ENCODE results near the gene ST8SIA4.

ST8SIA4 gene, protein sequence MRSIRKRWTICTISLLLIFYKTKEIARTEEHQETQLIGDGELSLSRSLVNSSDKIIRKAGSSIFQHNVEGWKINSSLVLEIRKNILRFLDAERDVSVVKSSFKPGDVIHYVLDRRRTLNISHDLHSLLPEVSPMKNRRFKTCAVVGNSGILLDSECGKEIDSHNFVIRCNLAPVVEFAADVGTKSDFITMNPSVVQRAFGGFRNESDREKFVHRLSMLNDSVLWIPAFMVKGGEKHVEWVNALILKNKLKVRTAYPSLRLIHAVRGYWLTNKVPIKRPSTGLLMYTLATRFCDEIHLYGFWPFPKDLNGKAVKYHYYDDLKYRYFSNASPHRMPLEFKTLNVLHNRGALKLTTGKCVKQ

GRCh38 chr5:100903039-100903887 is at the start of gene ST8SIA4:
TSS of gene ST8SIA4 (minus strand) at chr5:100903282. CDS start at chr5:100902955, 327 bp downstream.
- CTCF ChIA-PET = interaction anchor here (0.6 to 0.8 kb wide), 2 partner anchors 30 to 283 kb away, joined by 3 read pairs; no protein-coding TSS in a partner anchor
- POLR2A ChIA-PET = interaction anchor here (0.6 to 1.0 kb wide), 2 partner anchors 368 to 739 kb away, joined by 3 read pairs; partner anchors contain the start of gene FAM174A
- DNase-seq (ENCODE audit: extremely low spot score) = peak; percentile 63
- TF ChIP-seq, protein P1, sequence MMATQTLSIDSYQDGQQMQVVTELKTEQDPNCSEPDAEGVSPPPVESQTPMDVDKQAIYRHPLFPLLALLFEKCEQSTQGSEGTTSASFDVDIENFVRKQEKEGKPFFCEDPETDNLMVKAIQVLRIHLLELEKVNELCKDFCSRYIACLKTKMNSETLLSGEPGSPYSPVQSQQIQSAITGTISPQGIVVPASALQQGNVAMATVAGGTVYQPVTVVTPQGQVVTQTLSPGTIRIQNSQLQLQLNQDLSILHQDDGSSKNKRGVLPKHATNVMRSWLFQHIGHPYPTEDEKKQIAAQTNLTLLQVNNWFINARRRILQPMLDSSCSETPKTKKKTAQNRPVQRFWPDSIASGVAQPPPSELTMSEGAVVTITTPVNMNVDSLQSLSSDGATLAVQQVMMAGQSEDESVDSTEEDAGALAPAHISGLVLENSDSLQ (IDR thresholded peaks at IDR 0.05) = peak; percentile 86
- TF ChIP-seq FOXK2 (IDR thresholded peaks at IDR 0.05) = no peak

GRCh38 chr5:100950985-100951384 is 47.9 kb upstream of the ST8SIA4 start:
- CTCF ChIA-PET = no interaction called here
- TF ChIP-seq HDGF (IDR thresholded peaks at IDR 0.05; ENCODE audit: borderline replicate concordance) (no peak), FOXM1 (IDR thresholded peaks at IDR 0.05; ENCODE audit: borderline replicate concordance) (no peak), FOXK2 (IDR thresholded peaks at IDR 0.05) (no peak), SP1 (IDR thresholded peaks at IDR 0.05) (no peak), CTBP1 (IDR thresholded peaks at IDR 0.05; ENCODE audit: borderline replicate concordance) (no peak), ZNF384 (IDR thresholded peaks at IDR 0.05) (no peak), FOXA1 (IDR thresholded peaks at IDR 0.05) (no peak), ARNT (IDR thresholded peaks at IDR 0.05) (no peak), TARDBP (IDR thresholded peaks at IDR 0.05) (no peak), SUZ12 (IDR thresholded peaks at IDR 0.05) (no peak), L3MBTL2 (conservative IDR thresholded peaks at IDR 0.05) (no peak), BHLHE40 (IDR thresholded peaks at IDR 0.05; ENCODE audit: borderline replicate concordance) (no peak)
- POLR2A ChIA-PET = no interaction called here
- no peak for DNase-seq (ENCODE audit: extremely low spot score)

DNA sequence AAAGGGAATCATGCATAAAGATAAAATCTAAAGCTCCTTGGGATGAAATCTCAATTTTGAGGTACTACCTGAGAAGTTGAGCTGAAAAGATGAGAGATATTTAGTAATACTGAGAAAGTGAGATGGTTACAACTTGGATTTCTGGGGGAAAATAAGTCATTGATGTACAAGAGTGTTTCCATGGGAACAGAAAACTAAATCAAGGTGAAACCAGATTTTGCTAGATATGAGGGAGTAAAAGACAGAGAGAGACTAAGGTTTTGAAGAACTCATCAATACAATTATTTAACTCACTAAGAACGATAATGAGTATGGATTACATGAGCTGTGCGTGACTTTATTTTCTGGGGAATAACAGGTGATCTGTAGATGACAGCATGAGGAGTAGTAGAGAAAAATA is 10.2 kb upstream of the ST8SIA4 start:
- CTCF ChIA-PET = no interaction called here
- DNase-seq (ENCODE audit: extremely low spot score) = no peak
- no peak for TF ChIP-seq LEF1 (IDR thresholded peaks at IDR 0.05; ENCODE audit: borderline replicate concordance)
- no peak for TF ChIP-seq ELF4 (IDR thresholded peaks at IDR 0.05)
- no peak for TF ChIP-seq FOXK2 (IDR thresholded peaks at IDR 0.05)
- no peak for TF ChIP-seq FOXM1 (IDR thresholded peaks at IDR 0.05; ENCODE audit: borderline replicate concordance)
- TF ChIP-seq ARNT (IDR thresholded peaks at IDR 0.05) = no peak
- no peak for TF ChIP-seq TARDBP (IDR thresholded peaks at IDR 0.05)
- no peak for TF ChIP-seq SUZ12 (IDR thresholded peaks at IDR 0.05)
- no peak for TF ChIP-seq NFRKB (IDR thresholded peaks at IDR 0.05)
- no peak for TF ChIP-seq BHLHE40 (IDR thresholded peaks at IDR 0.05; ENCODE audit: borderline replicate concordance)
- TF ChIP-seq, protein P1 (IDR thresholded peaks at IDR 0.05) = no peak
- TF ChIP-seq FOXA1 (IDR thresholded peaks at IDR 0.05) = no peak
- no peak for TF ChIP-seq HDGF (IDR thresholded peaks at IDR 0.05; ENCODE audit: borderline replicate concordance)
- TF ChIP-seq CTBP1 (IDR thresholded peaks at IDR 0.05; ENCODE audit: borderline replicate concordance) = no peak
- no peak for TF ChIP-seq L3MBTL2 (conservative IDR thresholded peaks at IDR 0.05)
- no peak for TF ChIP-seq SP1 (IDR thresholded peaks at IDR 0.05)
- TF ChIP-seq ZNF384 (IDR thresholded peaks at IDR 0.05) = no peak
- POLR2A ChIA-PET = no interaction called here

DNA sequence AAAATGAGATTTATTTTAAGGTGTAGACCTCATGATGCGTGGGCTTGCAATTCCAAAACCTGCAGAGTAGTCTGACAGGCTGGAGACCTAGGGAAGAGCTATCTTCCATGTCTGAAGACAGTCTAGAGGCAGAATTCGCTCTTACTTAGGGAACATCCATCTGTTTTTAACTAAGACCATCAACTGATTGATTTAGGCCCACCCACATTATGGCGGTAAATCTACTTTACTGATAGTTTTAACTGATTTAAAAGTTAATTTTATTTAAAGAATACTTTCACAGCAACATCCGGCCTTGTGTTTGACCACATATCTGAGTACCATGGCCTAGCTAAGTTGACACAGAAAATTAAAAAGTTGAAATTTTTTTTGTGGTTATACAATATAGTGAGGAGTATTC is 6.0 kb upstream of the ST8SIA4 start:
- ChIA-PET POLR2A (interaction anchor here (1.1 kb wide), 1 partner anchor 9 kb away, joined by 4 read pairs; no protein-coding TSS in a partner anchor), CTCF (no interaction called here)
- no peak for DNase-seq (ENCODE audit: extremely low spot score)
- TF ChIP-seq SUZ12 (IDR thresholded peaks at IDR 0.05) (no peak), L3MBTL2 (conservative IDR thresholded peaks at IDR 0.05) (no peak)

GRCh38 chr5:100905259-100905914 is 2.3 kb upstream of the ST8SIA4 start:
- DNase-seq (ENCODE audit: extremely low spot score) = no peak
- TF ChIP-seq FOXA1 (IDR thresholded peaks at IDR 0.05) (no peak), SUZ12 (IDR thresholded peaks at IDR 0.05) (no peak), NFRKB (IDR thresholded peaks at IDR 0.05) (no peak), ELF4 (IDR thresholded peaks at IDR 0.05) (no peak), BHLHE40 (IDR thresholded peaks at IDR 0.05; ENCODE audit: borderline replicate concordance) (no peak), FOXK2 (IDR thresholded peaks at IDR 0.05) (no peak), TARDBP (IDR thresholded peaks at IDR 0.05) (no peak), ARNT (IDR thresholded peaks at IDR 0.05) (no peak), FOXM1 (IDR thresholded peaks at IDR 0.05; ENCODE audit: borderline replicate concordance) (no peak), L3MBTL2 (conservative IDR thresholded peaks at IDR 0.05) (no peak), SP1 (IDR thresholded peaks at IDR 0.05) (no peak), HDGF (IDR thresholded peaks at IDR 0.05; ENCODE audit: borderline replicate concordance) (no peak), CTBP1 (IDR thresholded peaks at IDR 0.05; ENCODE audit: borderline replicate concordance) (no peak), ZNF384 (IDR thresholded peaks at IDR 0.05) (no peak), LEF1 (IDR thresholded peaks at IDR 0.05; ENCODE audit: borderline replicate concordance) (no peak)
- TF ChIP-seq, protein P1 (IDR thresholded peaks at IDR 0.05) = no peak
- CTCF ChIA-PET = no interaction called here
- POLR2A ChIA-PET = no interaction called here
